GM12891 (cell line): ENCODE measurements around the gene HAUS5.

Experiments used
- PAX5 ChIP-seq: IDR thresholded peaks from 2 replicates; pipeline ENCODE4 v1.6.1; 2011; ENCODE audit warnings: low read length, moderate library complexity, mild to moderate bottlenecking; ENCODE audit not compliant: insufficient read depth, severe bottlenecking
- POLR2A ChIP-seq: IDR thresholded peaks from 2 replicates; pipeline ENCODE4 v1.6.1; 2011; ENCODE audit warnings: low read depth, low read length, control low read depth
- POLR2AphosphoS5 ChIP-seq: IDR thresholded peaks from 2 replicates; pipeline ENCODE4 v1.6.1; 2011; ENCODE audit warnings: low read depth, low read length, control low read depth
- POU2F2 ChIP-seq: IDR thresholded peaks from 2 replicates; pipeline ENCODE4 v1.6.1; 2011; ENCODE audit warnings: low read depth, mild to moderate bottlenecking, control low read depth, low read length, moderate library complexity
- SPI1 ChIP-seq: IDR thresholded peaks from 2 replicates; pipeline ENCODE4 v1.6.1; 2011; ENCODE audit warnings: low read depth, low read length, control low read depth
- TAF1 ChIP-seq: IDR thresholded peaks from 2 replicates; pipeline ENCODE4 v1.6.1; 2011; ENCODE audit warnings: low read depth, low read length, control low read depth

DNA sequence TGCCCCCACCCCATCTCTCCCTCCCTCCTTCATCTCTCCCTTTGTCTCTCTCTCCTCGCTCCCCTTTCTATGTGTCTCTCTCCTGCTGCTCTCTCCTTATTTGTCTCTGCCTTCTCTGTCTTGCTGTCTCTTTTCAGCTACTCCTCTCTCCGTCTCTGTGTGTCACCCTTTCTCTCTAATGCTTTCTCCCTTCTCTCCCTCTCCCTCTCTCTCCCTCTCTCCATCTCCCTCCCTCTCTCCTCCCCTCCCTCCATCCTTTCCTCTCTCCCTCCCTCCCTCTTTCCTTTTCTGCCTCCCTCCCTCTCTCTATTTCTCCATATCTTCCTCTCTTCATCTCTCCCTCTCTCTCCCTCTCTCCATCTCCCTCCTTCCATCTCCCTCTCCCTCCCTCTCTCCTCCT lies 49.8 kb upstream of the HAUS5 start:
- TF ChIP-seq POLR2A (no peak), POLR2AphosphoS5 (no peak), TAF1 (no peak), POU2F2 (no peak), PAX5 (no peak), SPI1 (no peak)
